WTC11 (cell line): ENCODE measurements around the gene EIF4B. TPM values are rescaled to one million over a fixed set of nuclear protein-coding genes. Genes with fewer than 3 reads are reported as not detected.

Source experiments
- ATAC-seq: fragments of 200-7000 bp; cut with Tn5 transposase; 2 replicates; pipeline ENCODE4 v1.10.0; 2021; ENCODE audit warnings: mild to moderate bottlenecking, moderate library complexity
- CTCF ChIA-PET: fragments of 300-600 bp; sonication (Branson Sonifier 250); formaldehyde crosslinking; loops from one replicate; lab custom pipeline; 2021; ENCODE audit warnings: antibody characterized with exemption; lab: Charles Lee
- POLR2A ChIA-PET: fragments of 350-600 bp; sonication (Branson Sonifier 250); formaldehyde crosslinking; loops from one replicate; lab custom pipeline; 2021; ENCODE audit warnings: antibody characterized with exemption; lab: Charles Lee
- DNase-seq: peaks from one replicate; pipeline ENCODE4 v3.0.0; 2021; ENCODE audit warnings: low spot score
- H3K27ac Mint-ChIP-seq: 2 replicates; pipeline ENCODE4 v1.8.0; 2021; ENCODE audit warnings: mixed read lengths
- H3K27me3 Mint-ChIP-seq: 2 replicates; pipeline ENCODE4 v1.8.0; 2021; ENCODE audit warnings: low read depth, mild to moderate bottlenecking, moderate library complexity, mixed read lengths
- H3K36me3 Mint-ChIP-seq: 2 replicates; pipeline ENCODE4 v1.8.0; 2021; ENCODE audit warnings: mixed read lengths
- H3K4me1 Mint-ChIP-seq: 2 replicates; pipeline ENCODE4 v1.8.0; 2022; ENCODE audit warnings: mixed read lengths
- H3K4me3 Mint-ChIP-seq: 2 replicates; pipeline ENCODE4 v1.8.0; 2021; ENCODE audit warnings: mild to moderate bottlenecking, moderate library complexity, mixed read lengths
- H3K9me3 Mint-ChIP-seq: 2 replicates; pipeline ENCODE4 v1.8.0; 2021; ENCODE audit warnings: mixed read lengths
- ATF1 ChIP-seq: sonication (generic); formaldehyde crosslinking; IDR thresholded peaks from 2 replicates; pipeline ENCODE4 v1.8.1; 2023; ENCODE audit warnings: mild to moderate bottlenecking, moderate library complexity, missing genetic modification reagents
- ATF3 ChIP-seq: sonication (generic); formaldehyde crosslinking; conservative IDR thresholded peaks from 2 replicates; pipeline ENCODE4 v1.8.1; 2022; ENCODE audit warnings: mild to moderate bottlenecking, missing genetic modification reagents
- E2F1 ChIP-seq: sonication (generic); formaldehyde crosslinking; IDR thresholded peaks from 2 replicates; pipeline ENCODE4 v1.8.0; 2022; ENCODE audit warnings: mild to moderate bottlenecking, missing genetic modification reagents
- E2F4 ChIP-seq: sonication (generic); formaldehyde crosslinking; IDR thresholded peaks from 2 replicates; pipeline ENCODE4 v1.8.1; 2022; ENCODE audit warnings: low read depth, mild to moderate bottlenecking, moderate library complexity, missing genetic modification reagents, borderline replicate concordance
- E2F5 ChIP-seq: sonication (generic); formaldehyde crosslinking; IDR thresholded peaks from 2 replicates; pipeline ENCODE4 v1.8.1; 2022; ENCODE audit warnings: mild to moderate bottlenecking, moderate library complexity, missing genetic modification reagents
- ETV6 ChIP-seq: sonication (generic); formaldehyde crosslinking; IDR thresholded peaks from 2 replicates; pipeline ENCODE4 v1.8.1; 2022; ENCODE audit warnings: mild to moderate bottlenecking, missing genetic modification reagents
- FOXK1 ChIP-seq: sonication (generic); formaldehyde crosslinking; IDR thresholded peaks from 2 replicates; pipeline ENCODE4 v1.8.0; 2022; ENCODE audit warnings: mild to moderate bottlenecking, moderate library complexity, missing genetic modification reagents
- IRF2 ChIP-seq: sonication (generic); formaldehyde crosslinking; IDR thresholded peaks from 2 replicates; pipeline ENCODE4 v1.8.0; 2022; ENCODE audit warnings: low read depth, missing genetic modification reagents, borderline replicate concordance
- NR2C2 ChIP-seq: sonication (generic); formaldehyde crosslinking; IDR thresholded peaks from 2 replicates; pipeline ENCODE4 v1.8.0; 2022; ENCODE audit warnings: mild to moderate bottlenecking, missing genetic modification reagents
- SOX15 ChIP-seq: fragments of 250-450 bp; sonication (Bioruptor Pico); IDR thresholded peaks from 2 replicates; pipeline ENCODE4 v1.9.0; 2021; ENCODE audit warnings: mild to moderate bottlenecking
- STAT6 ChIP-seq: sonication (generic); formaldehyde crosslinking; conservative IDR thresholded peaks from 2 replicates; pipeline ENCODE4 v1.8.1; 2023; ENCODE audit warnings: mild to moderate bottlenecking, low read depth, missing genetic modification reagents, moderate library complexity
- TCF7 ChIP-seq: sonication (generic); formaldehyde crosslinking; IDR thresholded peaks from 2 replicates; pipeline ENCODE4 v1.8.0; 2022; ENCODE audit warnings: mild to moderate bottlenecking, low read depth, missing genetic modification reagents, moderate library complexity
- TEAD1 ChIP-seq: sonication (generic); formaldehyde crosslinking; IDR thresholded peaks from 2 replicates; pipeline ENCODE4 v1.8.0; 2022; ENCODE audit warnings: mild to moderate bottlenecking, missing genetic modification reagents
- TEAD4 ChIP-seq: sonication (generic); formaldehyde crosslinking; IDR thresholded peaks from 2 replicates; pipeline ENCODE4 v1.8.0; 2022; ENCODE audit warnings: mild to moderate bottlenecking, missing genetic modification reagents
- ZBTB21 ChIP-seq: sonication (generic); formaldehyde crosslinking; IDR thresholded peaks from 2 replicates; pipeline ENCODE4 v1.8.1; 2023; ENCODE audit warnings: mild to moderate bottlenecking, missing genetic modification reagents, borderline replicate concordance
- ZNF138 ChIP-seq: sonication (generic); formaldehyde crosslinking; conservative IDR thresholded peaks from 2 replicates; pipeline ENCODE4 v1.8.1; 2022; ENCODE audit warnings: mild to moderate bottlenecking, moderate library complexity, missing genetic modification reagents
- ZNF232 ChIP-seq: sonication (generic); formaldehyde crosslinking; IDR thresholded peaks from 2 replicates; pipeline ENCODE4 v1.8.0; 2022; ENCODE audit warnings: mild to moderate bottlenecking, missing genetic modification reagents
- ZNF317 ChIP-seq: sonication (generic); formaldehyde crosslinking; IDR thresholded peaks from 2 replicates; pipeline ENCODE4 v1.8.1; 2023; ENCODE audit warnings: low read depth, mild to moderate bottlenecking, moderate library complexity, missing genetic modification reagents, borderline replicate concordance
- ZNF671 ChIP-seq: fragments of 250-450 bp; sonication (Bioruptor Pico); IDR thresholded peaks from 2 replicates; pipeline ENCODE4 v1.8.0; 2021; ENCODE audit warnings: mild to moderate bottlenecking
- ZSCAN18 ChIP-seq: fragments of 250-450 bp; sonication (Bioruptor Pico); IDR thresholded peaks from 2 replicates; pipeline ENCODE4 v2.1.2; 2022; ENCODE audit warnings: mild to moderate bottlenecking, moderate library complexity
- total RNA-seq: library from RNA; stranded (reverse); gene quantifications from 3 replicates; pipeline ENCODE4 v1.2.3, GENCODE V29; 2021

Gene EIF4B
- total RNA-seq, 1 experiment from 2014 or later = 730 TPM

- TF ChIP-seq E2F1 (CRISPR knock-in tag) (no peak), ZNF138 (no peak), TEAD4 (CRISPR knock-in tag) (no peak), E2F4 (CRISPR knock-in tag) (no peak), IRF2 (CRISPR knock-in tag) (no peak), E2F5 (no peak), FOXK1 (no peak), TCF7 (CRISPR knock-in tag) (no peak), ATF3 (CRISPR knock-in tag) (no peak), ZNF317 (CRISPR knock-in tag) (no peak), ZSCAN18 (CRISPR knock-in tag) (no peak), ZBTB21 (CRISPR knock-in tag) (no peak), STAT6 (CRISPR knock-in tag) (no peak), NR2C2 (CRISPR knock-in tag) (no peak), ZNF671 (CRISPR knock-in tag) (no peak), ZNF232 (no peak), ATF1 (CRISPR knock-in tag) (no peak), TEAD1 (CRISPR knock-in tag) (no peak), ETV6 (CRISPR knock-in tag) (no peak), SOX15 (no peak)
- TF ChIP-seq, all 79 proteins: peak for 0
- Mint-ChIP-seq H3K4me1 (peaks cover 15% of the 10 kb centered on the region), H3K4me3 (no peak overlapping the region), H3K9me3 (no peaks in the 10 kb centered on the region), H3K36me3 (peaks cover 12% of the 10 kb centered on the region), H3K27me3 (no peaks in the 10 kb centered on the region; the same call in 1 of the 2 replicates), H3K27ac (peak overlapping the region; percentile 55)
- ChIA-PET POLR2A (interaction anchor here (0.7 to 1.7 kb wide), 4 partner anchors 8 to 75 kb away, joined by 3 to 9 read pairs (median 6); partner anchors contain the start of gene KRT8), CTCF (interaction anchor here (1.0 to 3.5 kb wide), 9 partner anchors 8 to 374 kb away, joined by 3 to 26 read pairs (median 6); partner anchors contain the start of gene KRT8)
- DNase-seq (no peak), ATAC-seq (peak; percentile 36)
Observed at GRCh38 chr12:52956987-52957386, 49.3 kb upstream of the EIF4B start.
